Stimulated activated CD8-positive, alpha-beta memory T cell treated with anti-CD3 and anti-CD28 coated beads, Interleukin-4, amount 100 ng/mL, for 1 hour (primary cell): Measurements from ENCODE around the gene VPS37C.
"Not testable (repeated sequence)": the region's sequence is repeated elsewhere in the genome, so short reads cannot be mapped to it uniquely, and the experiment has no call there.

ENCODE experiments used
- DNase-seq, 2 donors: peaks; one replicate each; pipeline ENCODE4 v3.0.0-alpha.2; 2020; ENCODE audit warnings: low read depth in 2 of 2, low spot score in 1 of 2

VPS37C gene

DNA sequence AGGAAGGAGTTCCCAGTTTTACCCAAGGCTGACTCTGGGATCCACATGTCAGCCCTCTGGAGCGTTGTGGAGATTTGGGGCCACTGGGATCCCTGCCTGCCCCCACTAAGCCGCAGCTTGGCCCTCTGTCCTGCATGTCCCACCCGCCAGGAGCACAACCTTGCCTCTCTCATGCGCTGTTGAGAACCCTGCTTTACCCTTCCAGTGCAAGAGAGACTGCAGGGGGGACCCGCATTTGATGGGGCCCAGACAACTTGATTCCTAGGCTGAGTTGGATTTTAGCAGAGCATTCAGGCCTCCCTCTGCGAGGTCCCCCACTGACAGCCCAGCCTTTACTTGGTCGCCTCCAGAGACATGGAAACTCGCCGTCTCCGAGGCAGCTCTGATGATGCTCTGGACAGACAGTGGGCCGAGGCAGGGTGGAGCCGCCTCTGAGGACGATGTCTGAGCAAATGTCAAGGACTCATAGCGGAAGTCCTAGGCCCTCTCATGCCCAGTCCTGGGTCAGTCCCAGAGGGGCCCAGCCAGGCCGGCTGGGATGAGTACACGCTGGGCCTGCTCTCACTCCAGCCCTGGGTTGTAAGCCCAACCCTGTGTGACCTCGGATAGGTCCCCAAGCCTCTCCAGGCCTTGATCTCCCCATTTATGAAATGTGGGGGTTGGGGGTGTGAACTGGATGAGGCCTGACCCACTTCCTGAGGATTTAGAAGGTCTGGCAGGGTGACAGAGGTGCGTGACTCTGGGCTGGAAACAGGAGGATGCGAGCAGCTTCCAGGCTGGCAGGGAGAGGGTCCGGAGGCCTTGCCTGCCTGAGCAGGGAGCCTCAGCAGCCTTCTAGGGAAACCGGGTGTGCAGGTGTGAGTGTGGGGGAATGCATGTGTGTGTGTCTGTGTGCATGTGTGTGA lies 58.3 kb downstream of the VPS37C start:
- DNase-seq, result no peak

DNA sequence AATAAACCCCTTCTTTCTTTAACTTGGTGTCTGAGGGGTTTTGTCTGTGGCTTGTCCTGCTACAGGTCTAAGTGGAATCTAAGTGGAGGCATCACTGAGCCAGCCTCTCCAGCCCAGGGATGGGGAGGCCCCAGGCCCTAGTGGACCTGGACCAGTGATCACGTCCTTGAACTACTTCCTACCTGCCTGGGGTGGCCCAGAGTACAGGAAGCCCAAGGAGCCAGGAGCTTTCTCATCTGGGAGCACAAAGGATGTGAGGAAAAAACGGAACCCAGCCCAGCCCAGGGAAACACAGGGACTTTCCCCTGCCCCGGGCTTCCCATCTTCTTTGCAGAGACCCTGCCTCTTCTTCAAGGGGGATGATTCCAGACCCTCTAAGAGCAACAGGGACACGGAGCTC lies 62.4 kb downstream of the VPS37C start:
- no peak for DNase-seq

DNA sequence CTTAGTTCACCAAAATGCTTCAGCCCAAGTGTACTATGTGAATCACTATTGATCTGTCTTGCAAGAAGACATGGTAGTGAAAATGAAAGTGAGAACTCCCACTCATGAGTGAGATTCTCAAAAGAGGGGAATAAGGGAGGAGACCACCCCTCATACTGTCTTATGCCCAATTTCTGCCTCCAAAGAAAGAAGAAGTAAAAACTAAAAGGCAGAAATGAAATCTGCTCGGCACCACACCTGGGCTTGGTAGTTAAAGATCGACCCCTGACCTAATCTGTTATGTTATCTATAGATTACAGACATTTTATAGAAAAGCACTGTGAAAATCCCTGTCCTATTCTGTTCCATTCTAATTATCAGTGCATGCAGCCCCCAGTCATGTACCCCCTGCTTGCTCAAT lies 63.0 kb downstream of the VPS37C start:
- DNase-seq, result not testable (repeated sequence)

DNA sequence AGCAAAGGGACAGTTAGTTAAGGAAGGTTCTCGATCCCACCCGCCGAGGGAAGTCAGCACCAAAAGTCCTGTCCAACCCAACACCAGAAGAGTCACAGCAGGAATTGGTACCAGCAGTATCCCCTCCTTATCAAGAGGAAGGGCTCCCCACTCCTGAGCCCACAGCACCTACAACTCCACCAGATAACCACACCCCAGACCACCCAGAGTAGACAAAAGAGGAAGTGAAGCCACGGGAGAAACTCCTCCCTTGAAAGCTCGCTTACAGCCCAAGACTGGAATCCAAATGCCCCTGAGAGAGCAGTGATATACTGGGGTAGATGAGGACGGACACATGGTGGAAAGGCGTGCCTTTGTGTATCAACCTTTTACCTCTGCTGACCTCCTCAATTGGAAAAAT lies 66.2 kb downstream of the VPS37C start:
- DNase-seq, result no peak

DNA sequence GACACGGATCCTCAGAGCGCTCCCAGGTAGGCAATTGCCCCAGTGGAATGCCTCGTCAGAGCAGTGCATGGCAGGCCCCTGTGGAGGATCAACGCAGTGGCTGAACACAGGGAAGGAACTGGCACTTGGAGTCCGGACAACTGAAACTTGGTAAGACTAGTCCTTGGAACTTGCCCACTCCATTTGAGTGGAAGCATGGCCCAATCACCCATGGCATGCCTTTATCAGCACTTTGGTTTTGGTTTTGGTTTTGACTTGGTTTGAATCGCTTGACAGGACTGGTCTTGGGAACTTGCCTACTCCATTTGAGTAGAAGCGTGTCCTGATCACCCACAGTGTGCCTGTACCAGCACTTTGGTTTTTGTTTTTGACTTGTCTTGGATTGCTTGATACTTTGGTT lies 67.1 kb downstream of the VPS37C start:
- not testable (repeated sequence) for DNase-seq

- DNase-seq, result no peak
Observed at GRCh38 chr11:61092908-61093763, 68.1 kb downstream of the VPS37C start.

DNA sequence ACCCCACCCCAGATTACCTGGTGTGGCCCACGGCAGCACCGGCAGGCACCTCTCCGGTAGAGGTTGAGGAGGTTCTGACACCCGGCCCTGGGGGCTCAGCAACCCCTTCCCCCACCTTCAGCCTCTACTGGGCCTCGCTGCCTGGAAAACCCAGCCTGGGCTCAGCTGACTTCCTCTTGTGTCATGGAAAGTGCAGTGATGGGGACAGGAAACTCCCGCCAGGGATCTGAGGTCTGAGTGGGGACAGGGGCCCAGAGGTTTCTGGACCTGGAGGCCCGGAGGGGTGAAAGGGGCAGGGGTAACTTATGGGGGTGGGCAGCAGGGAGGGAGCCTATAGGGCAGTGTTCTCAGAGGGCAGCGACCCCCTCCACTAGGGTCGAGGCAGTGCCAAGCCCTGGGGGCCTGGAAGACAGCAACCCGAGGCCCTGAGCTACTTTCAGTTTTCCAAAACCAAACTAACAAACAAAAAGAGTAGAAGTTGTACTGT lies 68.9 kb downstream of the VPS37C start:
- no peak for DNase-seq

- no peak for DNase-seq
Observed at GRCh38 chr11:61091373-61092279, 69.6 kb downstream of the VPS37C start.

DNA sequence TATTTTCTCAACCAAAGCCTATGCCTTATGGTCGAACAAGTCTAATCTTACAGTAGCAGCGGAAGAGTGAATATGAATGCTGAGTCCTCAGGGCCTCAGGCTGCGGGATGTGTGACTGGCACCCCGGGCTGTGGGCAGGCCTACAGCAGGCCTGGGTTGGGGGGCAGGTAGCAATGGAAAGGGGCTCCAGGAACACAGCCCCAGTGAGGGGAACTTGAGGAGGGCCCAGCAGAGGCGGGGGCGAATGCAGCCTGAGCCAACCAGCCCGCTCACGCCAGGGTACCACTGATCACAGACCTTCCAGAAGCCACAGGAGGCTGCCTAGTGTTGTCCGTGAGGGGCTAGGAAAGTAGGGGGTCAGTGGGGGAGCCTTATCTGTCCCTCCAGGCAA lies 70.2 kb downstream of the VPS37C start:
- DNase-seq, result no peak

DNA sequence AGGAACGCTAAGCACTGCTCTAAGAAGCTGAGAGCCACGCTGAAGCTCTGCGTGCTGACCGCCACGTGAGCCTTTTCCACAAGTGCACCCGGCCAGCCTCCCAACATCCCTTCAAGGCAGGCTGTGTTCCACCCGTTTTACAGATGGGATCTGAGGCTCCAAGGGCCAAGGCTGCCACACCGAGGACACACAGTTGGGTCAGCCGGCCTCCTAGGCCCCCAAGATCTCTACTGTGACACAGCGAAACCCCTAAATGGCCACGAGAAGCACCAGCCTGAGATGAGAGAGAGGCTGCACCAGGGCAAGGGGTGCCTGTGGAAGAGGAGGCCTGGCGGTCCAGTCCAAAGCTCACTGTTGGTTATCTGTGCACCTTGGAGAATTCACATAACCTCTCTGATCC lies 70.7 kb downstream of the VPS37C start:
- no peak for DNase-seq

DNA sequence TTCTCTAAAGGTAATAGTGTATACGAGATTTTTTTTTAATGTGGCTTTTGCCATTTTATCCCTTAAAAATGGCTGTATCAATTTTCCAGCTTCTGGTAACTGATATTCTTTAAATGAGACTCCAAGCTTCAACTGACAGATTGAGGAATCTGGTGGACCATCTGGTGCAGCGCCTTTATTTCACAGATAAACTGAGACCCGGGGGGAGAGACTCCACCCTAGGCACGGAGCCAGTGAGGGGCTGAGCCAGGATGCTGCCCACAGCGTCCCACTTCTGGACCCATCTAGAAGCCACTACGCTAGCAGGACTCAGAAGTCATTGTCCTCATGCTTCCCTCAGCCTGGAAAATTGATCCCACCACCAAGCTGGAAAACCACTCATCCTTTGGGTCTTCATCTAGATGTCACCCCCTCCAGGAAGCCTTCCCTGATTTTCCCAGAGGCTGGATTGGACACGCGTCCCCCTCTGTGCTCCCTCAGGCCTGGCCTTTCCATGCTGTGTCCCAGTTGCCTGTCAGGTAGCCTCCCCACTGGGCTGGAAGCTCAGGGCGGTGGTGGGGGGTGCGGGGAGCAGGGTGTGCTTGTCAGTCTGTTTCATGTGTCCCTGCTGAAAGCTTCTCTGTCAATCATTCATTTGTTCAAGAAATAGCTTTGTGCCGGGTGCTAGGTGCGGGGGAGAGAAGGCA lies 71.3 kb downstream of the VPS37C start:
- DNase-seq, result no peak

GRCh38 chr11:61087426-61088119 lies 73.7 kb downstream of the VPS37C start:
- DNase-seq, result no peak

DNA sequence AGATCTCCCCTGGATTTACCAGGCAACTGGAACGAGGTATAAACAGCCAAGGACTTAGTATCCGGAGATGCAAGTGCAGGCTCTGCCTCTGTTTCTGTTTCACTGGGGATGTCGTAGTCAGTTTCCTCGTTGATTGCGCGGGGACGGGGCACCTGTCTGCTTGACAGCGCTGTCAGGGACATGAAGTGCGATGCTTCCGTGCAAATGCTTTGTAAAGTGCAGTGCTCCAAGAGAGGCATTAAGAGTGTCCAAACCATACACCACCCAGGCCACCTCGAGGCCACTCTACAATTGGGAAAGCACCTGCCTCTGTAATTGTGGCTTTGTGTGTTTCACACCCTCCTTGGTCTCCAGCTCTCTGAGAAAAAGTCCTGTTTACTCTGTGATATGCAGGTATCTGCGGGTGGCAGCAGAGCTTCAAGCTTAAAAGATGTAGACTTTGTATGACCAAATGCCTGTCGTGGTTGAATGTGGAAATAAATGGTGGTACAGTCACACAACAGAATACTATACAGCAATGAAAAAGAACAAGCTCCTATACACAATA lies 77.6 kb downstream of the VPS37C start:
- no peak for DNase-seq

GRCh38 chr11:61082931-61083531 lies 78.2 kb downstream of the VPS37C start:
- no peak for DNase-seq

DNA sequence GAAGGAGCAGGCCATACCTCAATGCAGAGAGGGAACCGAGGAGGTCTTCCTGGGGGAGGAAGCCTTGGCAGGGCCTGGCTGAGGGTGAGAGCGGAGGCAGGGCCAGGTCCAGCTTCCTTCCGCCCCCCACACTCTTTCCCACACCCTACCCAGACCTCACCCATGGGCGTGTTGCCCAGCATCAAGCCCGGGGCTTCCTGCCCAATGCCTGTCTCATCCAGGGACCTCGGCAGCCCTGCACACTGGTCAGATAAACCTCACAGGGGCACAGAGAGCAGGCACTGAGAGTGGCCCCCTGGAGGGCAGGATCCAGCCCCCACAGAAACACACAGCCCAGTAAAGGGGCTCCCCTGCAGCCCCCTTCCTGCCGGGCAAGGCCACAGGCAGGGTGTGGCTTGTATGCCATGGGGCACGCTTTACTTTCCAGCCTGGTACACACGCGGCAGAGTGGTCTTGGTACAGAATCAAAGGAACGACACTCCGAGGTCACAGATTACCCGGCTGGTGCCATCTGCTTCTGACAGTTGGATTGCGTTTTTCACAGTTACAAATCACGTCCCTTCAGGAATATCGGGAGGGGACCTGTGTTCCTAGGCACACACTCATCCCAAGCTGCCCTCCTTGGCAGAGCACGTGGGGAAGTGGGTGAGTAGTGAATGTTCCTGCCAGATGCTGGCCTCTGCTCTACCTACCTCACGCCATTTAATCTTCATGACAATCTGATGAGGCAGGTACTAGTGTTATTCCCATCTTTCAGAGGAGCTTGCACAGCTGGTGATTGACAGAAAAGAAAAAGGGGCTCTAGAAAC lies 79.0 kb downstream of the VPS37C start:
- no peak for DNase-seq

DNA sequence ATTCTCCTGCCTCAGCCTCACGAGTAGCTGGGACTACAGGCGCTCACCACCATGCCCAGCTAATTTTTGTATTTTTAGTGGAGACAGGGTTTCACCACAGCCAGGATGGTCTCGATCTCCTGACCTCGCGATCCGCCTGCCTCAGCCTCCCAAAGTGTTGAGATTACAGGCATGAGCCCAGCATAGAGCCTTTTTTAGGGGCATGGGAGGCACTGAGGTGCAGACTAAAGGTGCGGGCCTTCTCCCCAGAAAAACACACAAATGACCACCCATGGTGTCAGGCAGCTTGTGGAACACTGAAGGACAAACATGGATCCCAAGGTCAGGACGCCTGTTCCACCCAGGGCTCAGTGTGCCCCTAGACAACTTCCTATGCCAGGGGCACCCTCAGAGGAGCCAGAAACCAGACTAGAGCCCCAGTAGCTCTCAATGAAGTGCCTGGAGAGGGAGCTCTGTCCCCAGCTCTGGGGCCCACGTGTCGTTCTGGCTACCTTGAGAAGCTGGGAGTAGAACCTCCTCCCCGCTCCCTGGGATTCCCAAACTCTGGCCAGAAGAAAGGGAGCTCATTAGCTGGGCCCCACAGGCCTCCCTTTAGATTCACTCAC lies 80.1 kb downstream of the VPS37C start:
- DNase-seq, result no peak

DNA sequence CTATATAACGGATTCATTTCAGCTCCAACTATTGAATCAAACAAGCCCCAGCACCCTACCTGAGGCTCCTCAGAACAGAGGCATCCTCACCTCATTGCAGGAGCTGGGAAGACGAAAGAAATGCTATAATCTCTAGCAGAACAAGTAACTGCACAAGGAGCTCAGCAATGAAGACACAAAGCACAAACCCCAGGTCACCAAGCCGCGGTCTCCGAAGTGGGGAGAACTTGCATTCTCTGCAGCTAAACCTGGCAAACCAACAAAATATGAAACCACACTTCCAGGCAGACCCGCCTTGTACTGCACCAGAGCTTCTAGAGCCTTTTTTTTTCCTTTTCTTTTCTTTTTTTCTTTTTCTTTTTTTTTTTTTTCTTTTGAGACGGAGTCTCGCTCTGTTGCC lies 80.7 kb downstream of the VPS37C start:
- DNase-seq, result no peak
